Activated CD4-positive, alpha-beta T cell treated with anti-CD3 and anti-CD28 coated beads, Interleukin-2, amount 50 U/mL, for 24 hours (primary cell): Measurements from ENCODE around the gene ZBED5.
A peak's percentile ranks its signal among the peaks of the same experiment; 100 is the strongest.

Experiments
- DNase-seq, 2 donors: peaks; one replicate each; pipeline ENCODE4 v3.0.0-alpha.2; 2020; ENCODE audit warnings: low read depth in 1 of 2, low spot score in 1 of 2

ZBED5 gene

DNA sequence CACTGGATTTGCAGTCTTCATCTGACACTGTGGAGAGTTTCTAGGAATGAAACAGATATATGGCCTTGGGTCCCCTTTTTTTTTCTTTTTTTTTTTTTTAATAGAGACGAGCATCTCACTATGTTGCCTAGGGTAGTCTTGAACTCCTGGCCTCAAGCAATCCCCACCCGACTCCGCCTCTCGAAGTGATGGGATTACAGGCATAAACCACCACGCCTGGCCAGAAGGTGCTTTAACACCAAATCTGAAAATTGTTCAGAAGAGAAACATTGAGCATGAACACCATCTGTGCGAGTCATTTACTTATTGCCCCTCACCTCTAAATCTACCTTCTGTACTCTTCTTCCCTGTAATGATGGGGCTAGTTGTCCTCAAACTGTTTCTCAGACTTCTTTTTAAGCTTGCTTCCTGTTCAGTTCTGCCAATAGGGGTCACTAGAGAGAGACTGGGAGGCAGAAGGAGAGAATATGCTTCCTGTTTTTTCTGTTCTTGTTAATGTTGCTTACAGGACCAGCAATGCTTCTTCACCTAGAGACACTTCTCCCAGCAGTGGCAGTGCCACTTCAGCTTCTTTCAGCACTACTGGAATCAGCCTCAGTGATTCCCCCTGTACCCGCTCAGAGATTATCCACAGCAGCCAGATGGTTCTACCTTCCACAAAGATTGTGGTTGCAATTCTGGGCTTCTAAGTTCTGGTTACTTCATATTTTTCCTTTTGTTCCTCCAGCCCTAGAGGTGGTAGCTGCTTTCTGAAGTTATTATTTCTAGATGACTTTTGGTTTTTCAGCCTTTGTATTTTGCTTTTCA is 20.8 kb upstream of the ZBED5 start:
- peak in 1 of 2 donors; percentile 32 for DNase-seq

DNA sequence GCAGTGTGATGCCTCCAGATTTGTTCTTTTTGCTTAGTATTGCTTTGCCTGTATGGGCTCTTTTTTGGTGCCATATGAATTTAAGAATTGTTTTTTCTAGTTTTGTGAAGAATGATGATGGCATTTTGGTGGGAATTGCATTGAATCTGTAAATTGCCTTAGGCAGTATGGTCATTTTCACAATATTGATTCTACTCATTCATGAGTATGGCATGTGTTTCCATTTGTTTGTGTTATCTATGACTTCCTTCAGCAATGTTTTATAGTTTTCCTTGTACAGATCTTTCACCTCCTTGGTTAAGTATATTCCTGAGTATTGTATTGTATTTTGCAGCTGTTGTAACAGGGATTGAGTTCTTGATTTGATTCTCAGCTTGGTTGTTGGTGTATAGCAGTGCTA is 18.3 kb upstream of the ZBED5 start:
- DNase-seq, result no peak

DNA sequence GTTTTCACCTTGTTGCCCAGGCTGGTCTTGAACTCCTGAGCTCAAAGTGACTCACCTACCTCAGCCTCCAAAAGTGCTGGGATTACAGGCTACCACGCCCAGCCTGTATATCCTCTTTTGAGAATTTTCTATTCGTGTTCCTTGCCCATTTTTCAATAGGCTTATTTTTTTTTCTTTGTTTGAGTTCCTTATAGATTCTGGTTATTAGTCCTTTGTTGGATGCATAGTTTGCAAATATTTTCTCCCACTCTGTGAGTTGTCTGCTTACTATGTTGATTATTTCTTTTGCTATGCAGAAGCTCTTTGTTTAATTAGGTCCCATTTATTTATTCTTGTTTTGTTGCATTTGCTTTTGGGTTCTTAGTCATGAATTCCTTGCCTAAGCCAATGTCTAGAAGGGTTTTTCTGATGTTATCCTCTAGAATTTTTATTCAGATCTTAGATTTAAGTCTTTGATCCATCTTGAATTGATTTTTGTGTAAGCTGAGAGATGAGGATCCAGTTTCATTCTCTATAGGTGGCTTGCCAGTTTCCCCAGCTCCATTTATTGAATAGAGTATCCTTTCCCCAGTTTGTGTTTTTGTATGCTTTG is 17.7 kb upstream of the ZBED5 start:
- DNase-seq, result no peak

DNA sequence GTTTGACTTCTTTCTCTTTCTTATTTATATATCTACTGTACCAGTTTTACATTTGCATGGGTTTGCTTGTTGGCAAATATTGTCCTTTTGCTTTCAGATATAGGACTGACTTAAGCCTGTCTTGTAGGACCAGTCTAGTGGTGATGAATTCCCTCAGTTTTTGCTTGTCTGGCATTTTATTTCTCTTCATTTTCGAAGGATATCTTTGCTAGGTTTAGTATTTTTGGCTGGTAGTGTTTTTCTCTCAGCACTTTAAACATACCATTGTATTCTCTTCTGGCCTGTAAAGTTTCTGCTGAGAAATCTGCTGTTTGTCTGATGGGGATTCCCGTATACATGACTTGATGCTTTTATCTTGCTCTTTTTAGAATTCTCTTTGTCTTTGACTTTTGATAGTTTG is 14.2 kb upstream of the ZBED5 start:
- no peak for DNase-seq

DNA sequence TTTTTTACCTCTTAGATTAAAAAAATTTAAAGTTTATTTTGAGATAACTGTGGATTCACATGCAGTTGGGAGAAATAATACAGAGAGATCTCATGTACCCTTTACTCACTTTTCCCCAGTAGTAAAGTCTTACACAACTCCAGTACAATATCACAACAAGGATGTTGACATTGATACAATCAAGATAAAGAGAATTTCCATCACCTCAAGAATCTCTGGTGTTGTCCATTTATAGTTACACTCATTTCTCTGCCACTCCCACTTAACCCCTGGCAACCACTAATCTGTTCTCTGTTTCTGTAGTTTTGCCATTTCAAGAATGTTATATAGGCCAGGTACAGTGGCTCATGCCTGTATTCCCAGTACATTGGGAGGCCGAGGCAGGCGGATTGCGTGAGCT is 10.5 kb upstream of the ZBED5 start:
- no peak for DNase-seq

DNA sequence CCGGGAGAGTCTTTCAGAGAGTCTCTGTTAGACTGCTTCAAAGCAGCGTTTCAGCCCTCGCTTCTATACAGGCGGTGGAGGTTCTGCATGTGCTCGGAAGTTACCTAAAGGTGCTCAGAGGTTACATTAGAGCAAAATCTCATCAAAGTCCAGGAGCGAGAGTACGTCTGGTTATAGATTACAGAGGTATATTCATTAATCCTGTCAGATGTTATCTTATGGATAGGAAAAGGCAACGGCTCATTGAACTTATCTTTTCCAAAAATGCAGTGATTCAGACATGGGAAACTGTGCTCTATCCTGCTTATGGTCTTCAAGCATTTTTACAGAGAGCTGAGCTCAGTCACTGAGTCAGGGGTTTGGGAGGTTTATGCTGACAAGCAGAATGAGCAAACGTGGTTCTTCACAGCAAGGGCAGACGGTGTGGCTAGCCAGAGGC is 9.1 kb upstream of the ZBED5 start:
- DNase-seq, result no peak

DNA sequence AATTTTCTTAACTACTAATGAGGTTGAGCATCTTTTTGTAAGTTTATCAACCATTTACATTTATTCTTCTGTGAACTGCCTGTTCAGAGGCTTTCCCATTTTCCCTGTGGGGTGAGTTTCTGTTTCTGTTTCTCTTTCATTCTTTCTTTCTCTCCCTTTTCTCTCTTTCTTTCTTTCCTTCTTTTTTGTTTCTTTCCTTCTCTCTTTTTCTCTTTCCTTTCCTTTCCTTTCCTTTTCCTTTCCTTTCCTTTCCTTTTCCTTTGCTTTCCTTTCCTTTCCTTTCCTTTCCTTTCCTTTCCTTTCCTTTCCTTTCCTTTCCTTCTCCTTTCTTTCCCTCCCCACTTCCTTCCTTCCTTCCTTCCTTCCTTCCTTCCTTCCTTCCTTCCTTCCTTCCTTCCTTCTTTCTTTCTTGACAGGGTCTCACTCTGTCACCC is 8.0 kb upstream of the ZBED5 start:
- no peak for DNase-seq

DNA sequence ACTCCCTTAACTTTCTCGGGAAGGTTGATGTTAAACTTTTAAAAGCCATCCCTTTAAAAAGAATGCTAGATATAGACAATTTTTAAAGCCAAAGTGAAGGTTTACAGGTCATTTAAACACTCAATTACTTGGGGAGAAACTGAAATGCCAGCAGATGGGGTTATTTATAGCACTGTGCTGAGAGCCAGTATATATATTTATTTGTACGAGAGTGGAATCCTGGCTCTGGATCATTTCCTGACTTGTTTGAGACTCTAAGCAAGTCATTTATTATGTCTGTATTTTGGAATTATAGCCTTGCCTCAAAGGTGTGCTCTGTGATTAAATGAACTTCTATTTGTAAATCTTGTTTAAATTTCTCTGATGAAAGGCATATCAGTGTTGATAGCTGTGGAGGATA is 6.8 kb upstream of the ZBED5 start:
- no peak for DNase-seq

DNA sequence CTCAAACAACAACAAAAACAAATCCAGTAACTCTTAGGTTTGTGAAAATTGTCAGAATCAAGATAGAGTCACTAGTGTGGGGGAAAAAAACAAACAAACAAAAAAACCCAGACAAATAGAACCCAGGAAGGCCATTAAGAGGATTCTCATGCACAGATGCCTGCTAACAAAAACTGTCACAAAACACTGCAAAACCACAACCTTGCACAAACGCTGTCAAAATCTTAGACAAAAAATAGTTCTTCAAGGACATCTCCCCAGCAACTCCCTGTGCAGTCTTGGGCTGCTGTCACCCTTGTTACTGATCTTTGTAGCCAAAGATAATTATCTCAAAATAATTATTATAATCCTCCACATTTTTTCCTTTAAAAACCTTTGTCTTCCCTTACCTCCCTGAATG is 4.6 kb upstream of the ZBED5 start:
- DNase-seq, result no peak

DNA sequence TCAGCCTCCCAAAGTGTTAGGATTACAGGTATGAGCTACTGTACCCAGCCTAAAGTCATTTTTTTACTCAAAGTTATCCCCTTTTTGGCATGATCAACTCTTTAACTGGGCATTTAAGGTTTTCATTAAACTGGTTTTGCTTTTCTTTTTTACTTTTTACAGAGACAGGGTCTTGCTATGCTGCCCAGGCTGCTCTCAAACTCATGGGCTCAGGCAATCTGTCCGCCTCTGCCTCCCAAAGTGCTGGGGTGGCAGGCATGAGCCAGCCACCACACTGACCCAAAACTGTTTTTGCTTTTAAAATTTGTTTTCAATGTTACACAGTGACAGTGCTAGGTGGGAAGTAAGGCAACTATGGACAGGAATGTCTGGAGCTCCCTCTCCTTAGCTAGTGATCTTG is 3.9 kb upstream of the ZBED5 start:
- no peak for DNase-seq

DNA sequence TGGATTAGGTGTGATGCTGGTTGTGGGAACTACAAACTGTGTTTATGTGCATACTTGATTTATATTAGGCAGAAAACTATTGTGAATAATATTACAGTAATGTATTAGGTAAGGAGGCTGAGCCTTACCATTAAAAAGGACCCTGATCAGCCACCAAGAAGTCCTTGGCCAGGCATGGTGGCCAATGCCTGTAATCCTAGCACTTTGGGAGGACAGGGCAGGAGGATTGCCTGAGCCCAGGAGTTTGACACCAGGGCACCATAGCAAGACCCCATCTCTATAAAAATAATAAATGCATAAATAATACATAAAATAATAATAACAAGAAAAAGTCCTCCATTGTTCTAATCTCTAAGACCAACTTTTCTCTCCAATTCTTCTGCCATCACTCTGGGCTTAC is 3.2 kb upstream of the ZBED5 start:
- no peak for DNase-seq

DNA sequence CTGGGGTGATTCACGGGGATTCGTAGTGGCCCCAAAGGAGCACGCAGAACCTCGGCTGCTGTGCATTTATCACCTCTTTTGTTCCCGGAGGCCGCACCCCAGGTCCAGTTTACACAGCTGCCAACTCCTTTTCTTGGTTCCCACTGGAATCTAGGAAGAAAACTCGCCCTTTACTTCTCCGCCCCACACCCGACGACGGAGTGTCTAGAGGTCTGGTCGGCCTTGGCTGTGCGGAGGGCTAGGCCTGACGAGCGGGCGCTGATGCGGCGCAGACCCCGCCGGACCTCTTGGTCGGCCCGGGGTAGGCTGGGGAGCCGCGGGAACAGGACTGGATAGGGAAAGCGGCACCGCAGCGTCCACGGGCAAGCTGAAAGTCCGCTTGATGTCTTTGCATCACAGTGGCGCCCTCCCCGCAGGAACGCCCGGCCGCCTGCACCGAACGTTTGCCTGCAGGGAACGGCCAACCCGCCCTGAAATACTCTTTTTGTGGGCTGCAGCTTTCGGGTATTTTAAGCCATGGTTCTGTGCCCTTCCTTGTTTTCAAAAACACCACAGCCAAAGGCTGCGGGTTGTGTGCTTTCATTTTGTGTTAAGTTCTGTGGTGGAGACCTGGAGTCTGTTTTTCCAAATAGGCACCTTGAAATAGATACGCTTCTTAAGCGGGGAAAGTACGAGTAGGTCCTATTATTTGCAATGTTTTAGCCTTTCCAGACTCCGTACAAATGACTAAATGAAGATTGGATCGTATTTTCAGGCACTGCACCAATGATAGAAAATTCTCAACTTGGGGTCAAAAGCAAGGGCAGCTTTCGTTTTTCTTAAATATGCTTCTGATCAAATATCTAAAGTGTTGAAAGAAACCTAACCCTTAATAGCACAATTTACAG is 829 bp upstream of the ZBED5 start:
- DNase-seq, result peak in 1 of 2 donors; percentile 28

DNA sequence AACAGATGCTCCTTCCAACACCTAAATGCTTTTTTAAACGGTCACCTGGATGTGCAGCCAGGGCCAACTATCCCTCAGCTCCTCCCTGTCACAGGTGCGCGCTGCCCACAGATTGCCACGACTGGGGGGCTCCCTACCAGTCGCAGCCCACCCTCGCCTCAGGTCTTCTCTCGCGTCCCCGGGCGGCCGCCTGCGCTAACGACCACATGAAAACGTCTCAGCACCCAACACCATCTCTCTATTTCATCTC is 469 bp downstream of the ZBED5 start:
- no peak for DNase-seq

DNA sequence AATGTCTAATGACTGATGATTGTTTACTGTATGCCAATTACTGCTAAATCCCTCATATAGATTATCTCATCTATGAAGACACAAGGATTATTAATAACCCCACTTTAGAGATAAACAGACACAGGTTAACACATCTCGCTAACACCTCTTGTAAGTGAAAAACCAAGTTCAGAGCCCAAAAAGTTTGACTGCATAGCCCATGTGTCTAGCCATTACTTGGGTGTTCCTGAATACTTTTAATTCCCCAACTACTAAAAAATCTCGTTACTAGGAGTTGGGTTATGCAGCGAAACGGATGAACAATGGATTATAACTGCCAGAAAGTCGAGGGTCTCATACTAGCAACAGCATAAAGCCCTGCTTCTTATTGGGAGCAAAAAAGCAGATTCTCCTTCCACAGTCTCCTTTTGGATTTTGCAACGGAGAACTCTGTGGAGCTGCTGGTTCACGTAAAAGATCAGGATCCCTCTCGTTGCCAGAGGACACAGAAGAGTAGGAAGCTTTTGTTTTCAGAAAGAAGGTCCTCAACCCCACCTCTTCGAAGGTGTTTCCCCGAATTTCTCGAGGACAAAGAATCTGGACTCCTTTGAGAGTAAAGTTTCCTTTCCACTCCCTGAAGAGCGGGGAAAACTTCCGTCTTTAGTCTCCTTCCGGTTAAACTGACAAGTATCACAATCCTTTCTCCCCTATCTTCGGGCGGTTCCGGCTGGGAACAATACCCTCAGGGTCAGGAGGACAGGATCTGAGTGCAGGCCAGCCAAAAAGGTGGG is 979 bp downstream of the ZBED5 start:
- peak in 1 of 2 donors; percentile 17 for DNase-seq

DNA sequence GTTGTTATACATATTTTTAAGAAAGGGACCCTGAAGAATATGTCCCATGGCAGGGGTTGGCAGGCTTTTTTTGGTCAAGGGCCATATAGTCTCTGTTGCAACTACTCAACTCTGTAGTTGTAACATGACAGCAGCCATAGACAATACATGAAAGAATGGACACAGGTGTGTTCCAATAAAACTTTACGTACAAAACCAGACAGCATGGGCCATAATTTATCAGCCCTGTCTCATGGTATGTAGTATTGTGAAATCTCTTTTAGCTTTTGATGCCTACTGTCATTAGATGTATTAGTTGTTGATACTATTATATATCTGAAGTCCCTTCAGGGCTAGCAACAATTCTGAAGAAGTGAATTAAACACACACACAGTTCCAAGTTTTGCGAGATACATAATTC is 2.6 kb downstream of the ZBED5 start:
- no peak for DNase-seq

DNA sequence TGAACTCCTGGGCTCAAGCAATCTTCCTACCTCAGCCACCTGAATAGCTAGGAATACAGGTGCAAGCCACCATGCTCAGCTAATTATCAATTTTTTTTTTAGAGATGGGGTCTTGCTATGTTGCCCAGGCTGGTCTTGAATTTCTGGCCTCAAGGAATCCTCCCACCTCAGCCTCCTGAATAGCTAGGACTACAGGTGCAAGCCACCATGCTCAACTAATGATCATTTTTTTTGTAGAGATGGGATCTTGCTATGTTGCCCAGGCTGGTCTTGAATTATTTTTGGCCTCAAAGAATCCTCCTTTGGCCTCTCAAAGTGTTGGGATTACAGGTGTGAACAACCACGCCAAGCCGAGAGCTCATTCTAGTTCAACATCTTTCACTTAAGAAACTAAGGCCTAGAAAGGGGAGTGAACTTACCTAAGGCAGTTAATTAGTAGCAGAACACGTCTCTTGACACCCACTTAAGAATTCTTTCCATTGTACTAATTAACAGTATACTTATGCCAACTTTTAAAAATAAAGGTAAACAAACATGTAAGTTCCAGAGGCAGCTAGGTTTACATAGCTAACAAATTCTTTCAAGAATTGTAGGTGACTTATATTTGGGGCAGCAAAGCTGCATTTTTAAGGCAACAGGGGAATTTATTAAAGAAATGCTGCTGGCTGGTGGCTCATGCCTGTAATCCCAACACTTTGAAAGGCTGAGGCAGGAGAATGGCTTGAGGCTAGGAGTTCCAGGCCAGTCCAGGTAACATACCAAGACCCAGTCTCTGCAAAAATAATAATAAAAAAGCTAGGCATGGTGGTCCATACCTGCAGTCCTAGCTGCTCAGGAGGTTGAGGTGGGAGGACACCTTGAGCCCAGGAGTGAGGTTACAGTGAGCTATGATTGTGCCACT is 9.6 kb downstream of the ZBED5 start:
- no peak for DNase-seq

DNA sequence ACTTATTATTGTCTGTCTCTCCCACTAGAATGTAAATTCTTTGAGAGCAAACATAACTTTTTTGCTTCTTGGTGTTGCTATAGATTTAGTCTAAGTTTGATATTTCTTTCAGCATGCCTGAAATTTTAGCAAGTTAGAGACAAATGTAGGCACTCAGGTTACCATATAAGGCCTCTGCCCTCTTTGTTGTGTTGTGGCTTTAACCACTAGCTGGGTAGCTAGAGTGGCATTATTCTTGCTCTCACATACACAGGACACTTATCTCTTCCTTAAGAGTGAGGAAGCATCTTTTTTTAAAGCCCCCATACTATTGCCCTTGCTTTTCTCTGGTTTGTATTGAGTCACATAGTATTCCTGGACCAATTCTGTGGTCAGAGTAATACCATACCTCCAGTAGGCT is 11.2 kb downstream of the ZBED5 start:
- DNase-seq, result no peak

DNA sequence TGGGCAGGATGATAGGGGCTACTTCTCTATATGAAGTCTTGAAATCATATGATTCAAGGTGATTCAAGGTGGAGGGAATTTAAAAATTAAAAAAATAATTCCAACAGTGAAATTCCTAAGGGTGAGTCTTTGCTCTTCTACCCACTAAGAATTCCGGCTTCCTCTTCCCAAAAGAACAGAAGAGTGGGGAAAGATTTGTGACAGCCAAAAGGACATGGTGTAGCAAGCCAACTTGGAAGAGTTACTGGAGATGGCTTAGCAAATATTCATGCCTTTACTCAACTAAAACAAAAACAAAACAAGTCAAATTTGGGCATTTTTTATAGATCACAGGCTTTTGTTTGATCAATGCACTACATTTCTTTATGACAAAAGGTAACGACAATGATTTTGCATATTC is 12.3 kb downstream of the ZBED5 start:
- no peak for DNase-seq

DNA sequence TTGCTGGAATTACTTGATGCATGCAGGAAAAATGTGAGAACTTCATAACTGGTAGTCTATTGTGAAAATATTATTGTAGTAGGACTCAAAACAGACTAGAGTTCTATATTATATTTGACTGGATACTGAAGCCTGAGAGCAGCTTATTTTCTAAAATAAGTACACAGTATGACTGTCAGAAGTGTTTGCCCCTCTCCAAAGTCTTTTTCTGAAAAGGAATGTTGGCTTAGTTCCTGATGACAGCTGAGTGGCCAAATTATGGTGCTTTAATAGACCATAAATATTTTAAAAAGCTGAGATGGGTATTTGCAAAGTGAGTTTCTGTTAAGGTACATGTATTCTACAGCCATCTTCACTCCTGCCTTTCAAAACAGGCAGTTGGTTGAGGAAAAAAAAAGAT is 13.1 kb downstream of the ZBED5 start:
- no peak for DNase-seq

DNA sequence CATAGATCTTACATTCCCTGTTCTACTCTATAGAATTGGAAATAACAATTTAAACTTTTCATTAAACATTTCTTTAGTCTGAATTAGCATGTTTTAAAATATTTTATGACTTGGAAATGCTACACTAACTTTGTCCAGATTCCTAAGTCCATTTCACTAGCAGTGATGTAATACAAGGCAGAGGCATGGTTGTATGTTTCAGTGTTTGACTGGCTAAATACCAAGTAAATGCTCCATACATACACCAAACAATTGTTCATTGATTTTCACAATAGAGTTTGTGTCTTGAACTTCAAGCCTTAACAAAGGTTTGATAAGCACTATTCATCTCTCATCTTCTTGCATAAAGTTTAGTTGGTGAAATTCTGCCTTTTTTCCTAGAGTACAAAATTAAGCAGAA is 13.5 kb downstream of the ZBED5 start:
- no peak for DNase-seq

DNA sequence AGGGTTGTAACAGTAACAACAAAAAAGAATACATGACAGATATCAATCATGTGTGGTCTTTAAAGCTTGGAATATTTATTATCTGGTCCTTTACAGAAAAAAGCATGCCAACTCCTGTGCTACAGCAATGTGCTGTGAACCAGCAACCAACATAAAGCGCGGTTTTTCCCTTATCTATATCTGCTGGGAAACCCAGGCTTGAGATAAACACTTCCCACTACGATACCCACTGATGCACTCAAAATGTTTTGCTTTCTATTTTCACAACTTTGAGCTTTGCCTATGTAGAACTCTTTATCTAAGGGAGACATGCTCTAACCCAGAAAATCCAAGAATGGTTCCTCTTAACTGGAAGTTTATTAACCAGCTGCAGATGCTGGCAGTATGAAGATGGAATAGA is 19.0 kb downstream of the ZBED5 start:
- no peak for DNase-seq
